T-helper 9 cell (primary cell): ENCODE data around the gene RASA3.
"Not testable (repeated sequence)": the region's sequence is repeated elsewhere in the genome, so short reads cannot be mapped to it uniquely, and the experiment has no call there.

Source experiments
- DNase-seq: peaks from one replicate; pipeline ENCODE4 v3.0.0-alpha.2; 2020

RASA3 gene

GRCh38 chr13:114124431-114124830 is 8.0 kb downstream of the RASA3 start:
- DNase-seq: no peak

GRCh38 chr13:114123876-114124275 is 8.5 kb downstream of the RASA3 start:
- no peak for DNase-seq

GRCh38 chr13:114123448-114123847 is 9.0 kb downstream of the RASA3 start:
- no peak for DNase-seq

GRCh38 chr13:114122591-114123211 is 9.7 kb downstream of the RASA3 start:
- no peak for DNase-seq

GRCh38 chr13:114122127-114122511 is 10.3 kb downstream of the RASA3 start:
- DNase-seq: no peak

- DNase-seq: no peak
Observed at GRCh38 chr13:114121496-114122126, 10.8 kb downstream of the RASA3 start.

GRCh38 chr13:114121031-114121430 is 11.4 kb downstream of the RASA3 start:
- DNase-seq: no peak

- DNase-seq: no peak
Observed at GRCh38 chr13:114120591-114121011, 11.8 kb downstream of the RASA3 start.

- no peak for DNase-seq
Observed at GRCh38 chr13:114119196-114119595, 13.2 kb downstream of the RASA3 start.

GRCh38 chr13:114118511-114119123 is 13.8 kb downstream of the RASA3 start:
- no peak for DNase-seq

GRCh38 chr13:114118086-114118485 is 14.3 kb downstream of the RASA3 start:
- DNase-seq: no peak

- DNase-seq: not testable (repeated sequence)
Observed at GRCh38 chr13:114117341-114117874, 15.0 kb downstream of the RASA3 start.

GRCh38 chr13:114116734-114117133 is 15.7 kb downstream of the RASA3 start:
- no peak for DNase-seq

- DNase-seq: no peak
Observed at GRCh38 chr13:114115796-114116195, 16.6 kb downstream of the RASA3 start.

- no peak for DNase-seq
Observed at GRCh38 chr13:114115191-114115671, 17.2 kb downstream of the RASA3 start.

GRCh38 chr13:114114666-114115065 is 17.8 kb downstream of the RASA3 start:
- not testable (repeated sequence) for DNase-seq

GRCh38 chr13:114114006-114114640 is 18.3 kb downstream of the RASA3 start:
- DNase-seq: no peak

- not testable (repeated sequence) for DNase-seq
Observed at GRCh38 chr13:114113395-114113794, 19.0 kb downstream of the RASA3 start.

GRCh38 chr13:114112826-114113322 is 19.5 kb downstream of the RASA3 start:
- no peak for DNase-seq

- no peak for DNase-seq
Observed at GRCh38 chr13:114112231-114112825, 20.1 kb downstream of the RASA3 start.

GRCh38 chr13:114111577-114111976 is 20.8 kb downstream of the RASA3 start:
- no peak for DNase-seq

GRCh38 chr13:114110830-114111189 is 21.6 kb downstream of the RASA3 start:
- DNase-seq: not testable (repeated sequence)
